ENCODE data around the gene ABLIM1. TPM values are rescaled to one million over a fixed set of nuclear protein-coding genes. Genes with fewer than 3 reads are reported as not detected.
A peak's percentile ranks its signal among the peaks of the same experiment; 100 is the strongest.

ABLIM1 gene
- total and polyA plus RNA-seq, 2 donors (not counting 1 experiment from before 2014, with no cell fraction given) = 5.3 to 13.6 TPM

DNA sequence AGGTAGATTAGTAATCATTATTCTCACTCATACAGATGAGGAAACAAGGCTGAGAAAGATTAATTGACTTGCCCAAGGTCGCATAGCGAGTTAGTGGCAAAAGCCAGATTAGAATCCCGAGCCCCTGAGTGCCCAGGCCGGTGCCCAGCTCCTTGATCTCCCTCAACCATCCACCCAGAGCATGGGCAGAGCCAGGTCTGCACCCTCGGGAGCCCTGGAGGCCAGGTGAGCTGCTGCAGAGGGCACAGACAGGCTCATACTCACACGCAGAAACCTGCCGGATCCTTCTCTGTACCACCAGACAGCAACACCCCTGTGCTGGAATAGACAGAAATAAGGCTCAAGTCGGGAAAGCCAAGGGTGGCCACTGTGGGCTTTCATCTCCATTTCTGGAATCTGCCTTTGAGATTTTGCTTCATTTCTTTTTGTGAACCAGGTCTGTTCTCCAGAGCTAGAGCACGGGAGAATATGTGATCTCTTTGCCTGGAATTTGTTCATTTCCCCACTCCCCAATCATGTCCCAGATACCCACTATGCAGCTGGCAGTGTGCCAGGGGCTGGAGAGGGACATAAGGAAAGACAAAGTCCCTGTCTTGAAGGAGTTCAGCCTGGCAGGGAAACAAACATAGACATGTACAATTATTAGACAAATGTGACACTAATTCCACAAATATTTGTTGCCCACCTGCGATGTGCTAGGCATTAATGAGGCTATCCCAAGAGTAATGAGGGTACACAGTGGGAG is 259.3 kb downstream of the ABLIM1 start:
- Histone ChIP-seq H3K27ac (ENCODE audit: insufficient read depth, low read length) (no peak overlapping the region), H3K36me3 (ENCODE audit: control insufficient read depth, insufficient read depth, low read length) (no peaks in the 10 kb centered on the region), H3K9ac (ENCODE audit: insufficient read depth, low read length) (no peak overlapping the region), H3K27me3 (ENCODE audit: control insufficient read depth, insufficient read depth, low read length) (peaks cover 6% of the 10 kb centered on the region), H2AFZ (ENCODE audit: low read length) (no peak overlapping the region), H3K4me3 (replicated peaks in 1 of 4; ENCODE audit: control extremely low read depth in 1 of 4, insufficient read depth in 1 of 4, low read depth in 3 of 4, low read length in 4 of 4) (no peak overlapping the region), H3K4me1 (ENCODE audit: control insufficient read depth, extremely low read depth, insufficient read depth, low read length) (peaks cover 28% of the 10 kb centered on the region), H3K4me2 (ENCODE audit: extremely low read depth, insufficient read depth, low read length) (no peak overlapping the region), H3K79me2 (ENCODE audit: control insufficient read depth, insufficient read depth, low read length) (no peaks in the 10 kb centered on the region), H4K20me1 (ENCODE audit: control insufficient read depth, extremely low read depth, insufficient read depth, low read length) (no peaks in the 10 kb centered on the region), H3K9me3 (ENCODE audit: control insufficient read depth, insufficient read depth, low read depth, low read length) (no peaks in the 10 kb centered on the region)
- TF ChIP-seq, protein P1, sequence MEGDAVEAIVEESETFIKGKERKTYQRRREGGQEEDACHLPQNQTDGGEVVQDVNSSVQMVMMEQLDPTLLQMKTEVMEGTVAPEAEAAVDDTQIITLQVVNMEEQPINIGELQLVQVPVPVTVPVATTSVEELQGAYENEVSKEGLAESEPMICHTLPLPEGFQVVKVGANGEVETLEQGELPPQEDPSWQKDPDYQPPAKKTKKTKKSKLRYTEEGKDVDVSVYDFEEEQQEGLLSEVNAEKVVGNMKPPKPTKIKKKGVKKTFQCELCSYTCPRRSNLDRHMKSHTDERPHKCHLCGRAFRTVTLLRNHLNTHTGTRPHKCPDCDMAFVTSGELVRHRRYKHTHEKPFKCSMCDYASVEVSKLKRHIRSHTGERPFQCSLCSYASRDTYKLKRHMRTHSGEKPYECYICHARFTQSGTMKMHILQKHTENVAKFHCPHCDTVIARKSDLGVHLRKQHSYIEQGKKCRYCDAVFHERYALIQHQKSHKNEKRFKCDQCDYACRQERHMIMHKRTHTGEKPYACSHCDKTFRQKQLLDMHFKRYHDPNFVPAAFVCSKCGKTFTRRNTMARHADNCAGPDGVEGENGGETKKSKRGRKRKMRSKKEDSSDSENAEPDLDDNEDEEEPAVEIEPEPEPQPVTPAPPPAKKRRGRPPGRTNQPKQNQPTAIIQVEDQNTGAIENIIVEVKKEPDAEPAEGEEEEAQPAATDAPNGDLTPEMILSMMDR (conservative IDR thresholded peaks at IDR 0.05 in 1 of 2, IDR thresholded peaks at IDR 0.05 in 1 of 2; ENCODE audit: low read depth in 1 of 2, low read length in 2 of 2) = no peak
- TF ChIP-seq EZH2 (IDR thresholded peaks at IDR 0.05; ENCODE audit: low read length, missing control alignments) = no peak
- DNase-seq (ENCODE audit: low read depth in 2 of 2) = no peak

DNA sequence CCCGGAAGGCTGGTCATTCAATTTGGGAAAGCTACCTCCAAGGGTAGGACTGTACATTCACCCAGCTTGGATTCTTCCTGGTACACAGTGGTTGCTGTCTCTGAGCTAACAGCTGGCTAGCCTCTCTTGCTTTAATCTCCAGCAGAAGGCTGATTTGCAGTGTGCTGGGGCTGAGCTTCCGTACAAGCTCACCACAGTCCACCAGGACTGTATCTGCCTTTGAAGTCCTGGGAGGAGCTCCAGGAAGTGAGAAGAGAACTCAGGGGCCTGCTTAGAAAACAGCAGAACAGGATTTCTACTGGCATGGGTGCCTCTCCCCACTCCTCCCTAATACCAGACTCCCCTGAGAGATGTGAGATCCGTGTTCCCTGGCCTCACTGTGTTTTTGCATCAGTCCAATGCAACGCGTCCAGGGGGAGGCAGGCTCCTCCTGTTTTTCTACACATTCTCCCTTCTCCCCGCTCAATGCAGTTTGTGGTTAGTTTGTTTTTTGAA is 260.4 kb downstream of the ABLIM1 start:
- no peak for TF ChIP-seq EZH2 (IDR thresholded peaks at IDR 0.05; ENCODE audit: low read length, missing control alignments)
- TF ChIP-seq, protein P1 (conservative IDR thresholded peaks at IDR 0.05 in 1 of 2, IDR thresholded peaks at IDR 0.05 in 1 of 2; ENCODE audit: low read depth in 1 of 2, low read length in 2 of 2) = no peak
- Histone ChIP-seq H3K9me3 (ENCODE audit: control insufficient read depth, insufficient read depth, low read depth, low read length) (no peaks in the 10 kb centered on the region), H3K4me3 (replicated peaks in 1 of 4; ENCODE audit: control extremely low read depth in 1 of 4, insufficient read depth in 1 of 4, low read depth in 3 of 4, low read length in 4 of 4) (peak overlapping the region in 2 of 4 experiments; percentile 11 to 29), H2AFZ (ENCODE audit: low read length) (no peak overlapping the region), H3K9ac (ENCODE audit: insufficient read depth, low read length) (no peak overlapping the region), H3K4me1 (ENCODE audit: control insufficient read depth, extremely low read depth, insufficient read depth, low read length) (peaks cover 35% of the 10 kb centered on the region), H3K27ac (ENCODE audit: insufficient read depth, low read length) (peak overlapping the region; percentile 30), H3K36me3 (ENCODE audit: control insufficient read depth, insufficient read depth, low read length) (no peaks in the 10 kb centered on the region), H3K27me3 (ENCODE audit: control insufficient read depth, insufficient read depth, low read length) (no peaks in the 10 kb centered on the region), H3K79me2 (ENCODE audit: control insufficient read depth, insufficient read depth, low read length) (no peaks in the 10 kb centered on the region), H3K4me2 (ENCODE audit: extremely low read depth, insufficient read depth, low read length) (peak overlapping the region; percentile 65), H4K20me1 (ENCODE audit: control insufficient read depth, extremely low read depth, insufficient read depth, low read length) (no peaks in the 10 kb centered on the region)
- DNase-seq (ENCODE audit: low read depth in 2 of 2) = peak; percentile 41 to 44

DNA sequence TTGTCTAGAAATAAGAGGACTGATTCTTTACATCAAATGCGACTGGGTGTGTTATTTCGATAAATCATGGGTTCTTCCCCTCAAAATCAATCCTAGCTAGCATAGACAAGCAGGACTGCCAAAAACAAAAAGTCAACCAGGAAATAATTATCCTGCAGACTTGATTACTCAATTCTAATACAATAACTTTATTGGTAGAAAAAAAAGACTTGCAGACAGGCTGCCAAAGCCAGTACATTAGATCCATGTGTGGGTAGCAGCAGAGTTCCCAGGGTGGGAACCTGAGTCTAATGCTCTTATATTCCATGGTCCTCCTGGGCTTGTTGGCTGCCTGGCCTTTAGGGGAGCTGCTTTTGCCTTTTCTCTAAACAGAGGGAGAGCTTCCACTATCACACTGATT is 261.6 kb downstream of the ABLIM1 start:
- Histone ChIP-seq H3K36me3 (ENCODE audit: control insufficient read depth, insufficient read depth, low read length) (no peaks in the 10 kb centered on the region), H4K20me1 (ENCODE audit: control insufficient read depth, extremely low read depth, insufficient read depth, low read length) (no peaks in the 10 kb centered on the region), H3K79me2 (ENCODE audit: control insufficient read depth, insufficient read depth, low read length) (no peaks in the 10 kb centered on the region), H3K4me3 (replicated peaks in 1 of 4; ENCODE audit: control extremely low read depth in 1 of 4, insufficient read depth in 1 of 4, low read depth in 3 of 4, low read length in 4 of 4) (no peak overlapping the region), H2AFZ (ENCODE audit: low read length) (no peak overlapping the region), H3K27me3 (ENCODE audit: control insufficient read depth, insufficient read depth, low read length) (no peaks in the 10 kb centered on the region), H3K4me1 (ENCODE audit: control insufficient read depth, extremely low read depth, insufficient read depth, low read length) (peaks cover 29% of the 10 kb centered on the region), H3K9ac (ENCODE audit: insufficient read depth, low read length) (no peak overlapping the region), H3K27ac (ENCODE audit: insufficient read depth, low read length) (no peak overlapping the region), H3K4me2 (ENCODE audit: extremely low read depth, insufficient read depth, low read length) (no peak overlapping the region), H3K9me3 (ENCODE audit: control insufficient read depth, insufficient read depth, low read depth, low read length) (no peaks in the 10 kb centered on the region)
- DNase-seq (ENCODE audit: low read depth in 2 of 2) = no peak
- TF ChIP-seq, protein P1 (conservative IDR thresholded peaks at IDR 0.05 in 1 of 2, IDR thresholded peaks at IDR 0.05 in 1 of 2; ENCODE audit: low read depth in 1 of 2, low read length in 2 of 2) = no peak
- no peak for TF ChIP-seq EZH2 (IDR thresholded peaks at IDR 0.05; ENCODE audit: low read length, missing control alignments)

Data from fibroblast of lung (primary cell).